MM.1S (cell line): Measurements from ENCODE around the gene RNFT2.

Experiments
- CTCF ChIP-seq: fragments of 300-600 bp; sonication (generic); IDR thresholded peaks from 2 replicates; pipeline ENCODE4 v1.5.1; 2016; ENCODE audit warnings: antibody characterized with exemption, low read length, mixed read lengths
- EZH2 ChIP-seq: fragments of 300-600 bp; sonication (generic); optimal IDR thresholded peaks from 2 replicates; pipeline ENCODE3; 2017; ENCODE audit warnings: low read depth, mild to moderate bottlenecking, antibody characterized with exemption, low read length, mixed read lengths
- EZH2phosphoT487 ChIP-seq: fragments of 300-600 bp; sonication (generic); IDR thresholded peaks from 2 replicates; pipeline ENCODE4 v1.6.1; 2018; ENCODE audit warnings: antibody characterized with exemption, low read length

- TF ChIP-seq EZH2 (no peak), CTCF (no peak), EZH2phosphoT487 (no peak)
Measured at GRCh38 chr12:116765271-116765670, 27.2 kb downstream of the RNFT2 start.
